B cell (primary cell): ENCODE results near the gene RNF111. TPM values are rescaled to one million over a fixed set of nuclear protein-coding genes. Genes with fewer than 3 reads are reported as not detected.

ENCODE experiments used
- ATAC-seq: fragments of 200-7000 bp; cut with Tn5 transposase; one replicate; pipeline ENCODE4 v1.10.0; 2021; ENCODE audit warnings: low read depth, mild to moderate bottlenecking, moderate number of reproducible peaks, moderate library complexity
- CTCF ChIA-PET: fragments of 350-600 bp; sonication (Branson Sonifier 250); formaldehyde crosslinking; loops from one replicate; lab custom pipeline; 2021; ENCODE audit warnings: antibody characterized with exemption, inconsistent platforms; lab: Charles Lee
- POLR2A ChIA-PET: fragments of 350-600 bp; sonication (Branson Sonifier 250); formaldehyde crosslinking; loops from one replicate; lab custom pipeline; 2021; ENCODE audit warnings: antibody characterized with exemption; lab: Charles Lee
- DNase-seq: peaks from one replicate; pipeline ENCODE4 v3.0.0; 2013
- H2AFZ ChIP-seq: 2 replicates; pipeline ENCODE4 v1.6.1; 2012; ENCODE audit warnings: mild to moderate bottlenecking, low read depth, low read length; ENCODE audit not compliant: insufficient read depth, poor library complexity, severe bottlenecking
- H3K27ac ChIP-seq, 2 donors: 1 replicate in 1 of 2; 2 replicates in 1 of 2; pipeline ENCODE4 v1.5.1; 2012 to 2013; ENCODE audit warnings: low read length in 2 of 2, mild to moderate bottlenecking in 2 of 2, moderate library complexity in 1 of 2
- H3K27me3 ChIP-seq, 4 experiments: fragments of 200-600 bp in 1 of 4; sonication (generic) in 1 of 4; replicated peaks in 1 of 4; 1 replicate in 2 of 4; 2 replicates in 2 of 4; pipeline versions ENCODE4 v1.6.1 to v1.7.0; 2013 to 2016; ENCODE audit warnings: low read length in 3 of 4, mild to moderate bottlenecking in 2 of 4, mixed read lengths in 1 of 4, moderate library complexity in 1 of 4; ENCODE audit not compliant: insufficient read depth in 4 of 4, control insufficient read depth in 3 of 4; ENCODE audit errors: control extremely low read depth in 1 of 4
- H3K36me3 ChIP-seq, 2 experiments: replicated peaks in 1 of 2; 1 replicate in 1 of 2; 2 replicates in 1 of 2; pipeline versions ENCODE4 v1.6.1 to v1.7.1; 2013; ENCODE audit warnings: low read length in 1 of 2; ENCODE audit not compliant: insufficient read depth in 2 of 2, control insufficient read depth in 1 of 2; ENCODE audit errors: control extremely low read depth in 1 of 2, extremely low read depth in 1 of 2
- H3K4me1 ChIP-seq, 2 donors: fragments of 200-600 bp in 1 of 2; sonication (generic) in 1 of 2; 1 replicate in 1 of 2; 2 replicates in 1 of 2; pipeline versions ENCODE4 v1.5.1 to v1.6.1; 2013 to 2017; ENCODE audit warnings: low read length in 2 of 2; ENCODE audit not compliant: control insufficient read depth in 2 of 2, insufficient read depth in 2 of 2
- H3K4me2 ChIP-seq: replicated peaks from 2 replicates; pipeline ENCODE3; 2012; ENCODE audit warnings: mild to moderate bottlenecking, low read depth, low read length; ENCODE audit not compliant: poor library complexity, severe bottlenecking
- H3K4me3 ChIP-seq, 5 experiments: fragments of 200-600 bp in 1 of 5; sonication (generic) in 1 of 5; 1 replicate in 3 of 5; 2 replicates in 2 of 5; pipeline versions ENCODE4 v1.5.1 to v1.7.0; 2011 to 2016; ENCODE audit warnings: low read length in 4 of 5, mild to moderate bottlenecking in 4 of 5, low read depth in 2 of 5, control low read depth in 1 of 5, moderate library complexity in 1 of 5; ENCODE audit not compliant: insufficient read depth in 1 of 5; ENCODE audit errors: control extremely low read depth in 1 of 5, extremely low read depth in 1 of 5
- H3K79me2 ChIP-seq: fragments of 200-600 bp; sonication (generic); one replicate; pipeline ENCODE4 v1.6.0; 2016; ENCODE audit warnings: low read length; ENCODE audit not compliant: control insufficient read depth, insufficient read depth
- H3K9ac ChIP-seq: fragments of 200-600 bp; sonication (generic); 2 replicates; pipeline ENCODE4 v1.6.1; 2017; ENCODE audit warnings: mild to moderate bottlenecking, low read length, moderate library complexity
- H3K9me3 ChIP-seq, 3 donors: one replicate each; pipeline versions ENCODE4 v1.6.1 to v1.7.1; 2013; ENCODE audit warnings: low read length in 2 of 3; ENCODE audit not compliant: control insufficient read depth in 2 of 3, insufficient read depth in 1 of 3; ENCODE audit errors: control extremely low read depth in 1 of 3
- H4K20me1 ChIP-seq: 2 replicates; pipeline ENCODE4 v1.6.0; 2012; ENCODE audit warnings: mild to moderate bottlenecking, low read length; ENCODE audit not compliant: insufficient read depth, control insufficient read depth, poor library complexity, severe bottlenecking
- H3K27ac Mint-ChIP-seq: one replicate; pipeline ENCODE4 v1.8.0; 2021; ENCODE audit warnings: mixed read lengths
- H3K27me3 Mint-ChIP-seq: one replicate; pipeline ENCODE4 v1.8.0; 2021; ENCODE audit warnings: mixed read lengths
- H3K4me1 Mint-ChIP-seq: one replicate; pipeline ENCODE4 v1.8.0; 2021; ENCODE audit warnings: mixed read lengths
- H3K4me3 Mint-ChIP-seq: one replicate; pipeline ENCODE4 v1.8.0; 2021; ENCODE audit warnings: mixed read lengths
- H3K9me3 Mint-ChIP-seq: one replicate; pipeline ENCODE4 v1.8.0; 2022; ENCODE audit warnings: mixed read lengths; ENCODE audit not compliant: insufficient read depth
- EZH2 ChIP-seq: IDR thresholded peaks from 2 replicates; pipeline ENCODE4 v1.6.1; 2012; ENCODE audit warnings: borderline replicate concordance, low read depth, mild to moderate bottlenecking, moderate library complexity, low read length; ENCODE audit not compliant: insufficient read depth, poor library complexity, severe bottlenecking
- WGBS: methylation state at CpG from one replicate; pipeline ENCODE4 v1.1.5; 2013; ENCODE audit warnings: missing lambda C conversion rate; ENCODE audit not compliant: insufficient coverage; 5-methylcytosine and 5-hydroxymethylcytosine counted together
- intact Hi-C: fragments of 100-400 bp; cut with micrococcal nuclease; formaldehyde crosslinking; loops from one replicate; pipeline ENCODE4 v1.10.0; 2022
- polyA plus RNA-seq: library from polyadenylated mRNA; depleted of rRNA; stranded (reverse); fragments of >200 nt; gene quantifications from 2 replicates; pipeline ENCODE4 v1.2.3, GENCODE V29; 2012
- total RNA-seq, 2 donors: library from RNA; stranded (reverse); fragments of 120-200 nt in 1 of 2; gene quantifications; 1 replicate in 1 of 2; 2 replicates in 1 of 2; pipeline versions ENCODE4 v1.2.3 to v1.2.4, GENCODE V29; 2013 to 2022
- TF ChIP-seq, protein P1 (sequence below): fragments of 200-600 bp; IDR thresholded peaks from one replicate; pipeline ENCODE4 v1.8.0; 2022; ENCODE audit warnings: antibody characterized with exemption, mild to moderate bottlenecking

Gene RNF111
- total and polyA plus RNA-seq, 2 donors (not counting 1 experiment from before 2014, with no cell fraction given) = 24.9 to 72.3 TPM

DNA sequence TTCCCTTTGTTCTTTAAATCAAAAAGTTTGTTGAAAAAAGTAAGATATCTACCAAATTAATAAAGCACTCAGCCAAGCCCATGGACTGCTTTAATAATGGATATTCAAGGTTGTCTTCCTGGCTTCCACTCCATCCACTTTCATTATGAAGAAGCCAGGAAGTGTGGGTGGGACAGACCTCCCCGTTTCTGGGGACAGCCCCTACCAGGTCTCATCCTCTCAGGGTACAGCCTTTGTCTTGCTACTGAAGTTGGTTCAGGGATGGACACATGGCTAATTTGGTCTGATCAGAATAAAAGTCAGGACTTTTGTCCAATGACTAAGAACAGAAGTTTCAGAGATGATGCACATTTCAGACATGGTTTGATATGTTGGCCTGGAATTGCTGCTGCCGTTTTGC lies 150.1 kb downstream of the RNF111 start:
- Mint-ChIP-seq H3K9me3 (no peaks in the 10 kb centered on the region), H3K27ac (no peak overlapping the region), H3K4me3 (no peak overlapping the region), H3K4me1 (peaks cover 4% of the 10 kb centered on the region), H3K27me3 (no peaks in the 10 kb centered on the region)
- Histone ChIP-seq H3K79me2 (no peaks in the 10 kb centered on the region), H3K27ac (no peak overlapping the region), H3K27me3 (no peaks in the 10 kb centered on the region), H2AFZ (no peak overlapping the region), H3K4me3 (no peak overlapping the region), H3K9me3 (no peaks in the 10 kb centered on the region), H3K4me2 (no peak overlapping the region), H4K20me1 (peaks cover 12% of the 10 kb centered on the region), H3K4me1 (no peaks in the 10 kb centered on the region), H3K9ac (no peak overlapping the region), H3K36me3 (peaks cover 1 to 34% of the 10 kb centered on the region in 2 experiments)
- ATAC-seq = no peak
- ChIA-PET CTCF (interaction anchor here (0.6 to 3.3 kb wide), 13 partner anchors 22 to 395 kb away, joined by 3 to 24 read pairs (median 4); no protein-coding TSS in a partner anchor), POLR2A (interaction anchor here (1.1 kb wide), 1 partner anchor 158 kb away, joined by 4 read pairs; no protein-coding TSS in a partner anchor)
- intact Hi-C loops = no loop called here
- WGBS = 0% methylated on average over 1 of the region's 2 CpGs
- TF ChIP-seq EZH2 = no peak
- TF ChIP-seq, protein P1, sequence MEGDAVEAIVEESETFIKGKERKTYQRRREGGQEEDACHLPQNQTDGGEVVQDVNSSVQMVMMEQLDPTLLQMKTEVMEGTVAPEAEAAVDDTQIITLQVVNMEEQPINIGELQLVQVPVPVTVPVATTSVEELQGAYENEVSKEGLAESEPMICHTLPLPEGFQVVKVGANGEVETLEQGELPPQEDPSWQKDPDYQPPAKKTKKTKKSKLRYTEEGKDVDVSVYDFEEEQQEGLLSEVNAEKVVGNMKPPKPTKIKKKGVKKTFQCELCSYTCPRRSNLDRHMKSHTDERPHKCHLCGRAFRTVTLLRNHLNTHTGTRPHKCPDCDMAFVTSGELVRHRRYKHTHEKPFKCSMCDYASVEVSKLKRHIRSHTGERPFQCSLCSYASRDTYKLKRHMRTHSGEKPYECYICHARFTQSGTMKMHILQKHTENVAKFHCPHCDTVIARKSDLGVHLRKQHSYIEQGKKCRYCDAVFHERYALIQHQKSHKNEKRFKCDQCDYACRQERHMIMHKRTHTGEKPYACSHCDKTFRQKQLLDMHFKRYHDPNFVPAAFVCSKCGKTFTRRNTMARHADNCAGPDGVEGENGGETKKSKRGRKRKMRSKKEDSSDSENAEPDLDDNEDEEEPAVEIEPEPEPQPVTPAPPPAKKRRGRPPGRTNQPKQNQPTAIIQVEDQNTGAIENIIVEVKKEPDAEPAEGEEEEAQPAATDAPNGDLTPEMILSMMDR = no peak
- no peak for DNase-seq

DNA sequence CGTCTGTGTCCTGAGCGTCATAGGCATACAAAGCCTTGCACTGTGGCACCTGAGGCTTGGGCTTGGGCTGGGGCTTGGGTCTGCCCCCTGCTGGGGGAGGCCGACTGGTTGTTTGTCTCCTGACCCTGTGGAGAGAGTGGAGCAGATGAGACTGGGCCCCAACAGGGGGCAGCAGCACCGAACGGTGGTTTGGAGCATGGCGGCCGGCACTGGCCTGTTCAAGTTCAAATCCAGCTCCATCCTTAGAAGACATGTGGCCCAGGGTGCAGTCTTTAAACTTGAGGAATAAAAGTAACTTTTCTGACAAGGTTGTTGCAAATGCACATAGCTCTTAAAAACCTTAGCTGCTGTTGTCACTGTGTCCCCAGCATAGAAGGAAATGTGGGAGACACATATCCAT lies 150.8 kb downstream of the RNF111 start:
- no peak for TF ChIP-seq EZH2
- TF ChIP-seq, protein P1 = peak; percentile 80
- Mint-ChIP-seq H3K27ac (peak overlapping the region; percentile 33), H3K4me3 (no peak overlapping the region), H3K27me3 (no peaks in the 10 kb centered on the region), H3K9me3 (no peaks in the 10 kb centered on the region), H3K4me1 (peaks cover 4% of the 10 kb centered on the region)
- WGBS = 65% methylated on average over 3 of the region's 7 CpGs
- H3K4me2 ChIP-seq = no peak overlapping the region
- H3K4me3 ChIP-seq = no peak overlapping the region
- no peaks in the 10 kb centered on the region for H3K27me3 ChIP-seq
- intact Hi-C loops = loop anchor here (1.0 kb wide), 2 partner anchors 158 to 181 kb away; no protein-coding TSS in a partner anchor
- ChIA-PET POLR2A (interaction anchor here (1.1 kb wide), 1 partner anchor 159 kb away, joined by 4 read pairs; no protein-coding TSS in a partner anchor), CTCF (interaction anchor here (0.6 to 3.3 kb wide), 19 partner anchors 23 to 394 kb away, joined by 3 to 24 read pairs (median 4); no protein-coding TSS in a partner anchor)
- H3K9me3 ChIP-seq = no peaks in the 10 kb centered on the region
- ATAC-seq = peak; percentile 97
- peaks cover 12% of the 10 kb centered on the region for H4K20me1 ChIP-seq
- peaks cover 1 to 35% of the 10 kb centered on the region in 2 experiments for H3K36me3 ChIP-seq
- H2AFZ ChIP-seq = no peak overlapping the region
- no peak overlapping the region for H3K9ac ChIP-seq
- H3K79me2 ChIP-seq = no peaks in the 10 kb centered on the region
- no peak overlapping the region for H3K27ac ChIP-seq
- H3K4me1 ChIP-seq = no peaks in the 10 kb centered on the region
- peak; percentile 74 for DNase-seq
